GM21717 (cell line): ENCODE measurements around the gene LAGE3.

Experiments used
- ATAC-seq: cut with Tn5 transposase; IDR thresholded peaks from one replicate; pipeline ENCODE4 v1.9.1; 2021; ENCODE audit warnings: mild to moderate bottlenecking, moderate library complexity; ENCODE audit not compliant: unreplicated experiment

LAGE3 gene

GRCh38 chrX:154481195-154481594 is 2.1 kb upstream of the LAGE3 start:
- no peak for ATAC-seq

- no peak for ATAC-seq
Measured at GRCh38 chrX:154477891-154478477, 1.1 kb downstream of the LAGE3 start.

GRCh38 chrX:154476821-154477220 is 2.3 kb downstream of the LAGE3 start:
- ATAC-seq = no peak

GRCh38 chrX:154473683-154474082 is 5.4 kb downstream of the LAGE3 start:
- no peak for ATAC-seq

GRCh38 chrX:154472685-154473632 is 6.1 kb downstream of the LAGE3 start:
- ATAC-seq = no peak

GRCh38 chrX:154471839-154472684 is 7.0 kb downstream of the LAGE3 start:
- no peak for ATAC-seq

- no peak for ATAC-seq
Measured at GRCh38 chrX:154470914-154471568, 8.0 kb downstream of the LAGE3 start.

GRCh38 chrX:154470434-154470833 is 8.6 kb downstream of the LAGE3 start:
- ATAC-seq = no peak

- no peak for ATAC-seq
Measured at GRCh38 chrX:154469880-154470279, 9.2 kb downstream of the LAGE3 start.

GRCh38 chrX:154469114-154469513 is 10.0 kb downstream of the LAGE3 start:
- ATAC-seq = no peak

- no peak for ATAC-seq
Measured at GRCh38 chrX:154468217-154468616, 10.9 kb downstream of the LAGE3 start.

- ATAC-seq = no peak
Measured at GRCh38 chrX:154467556-154467955, 11.5 kb downstream of the LAGE3 start.

- ATAC-seq = no peak
Measured at GRCh38 chrX:154466907-154467306, 12.2 kb downstream of the LAGE3 start.

- no peak for ATAC-seq
Measured at GRCh38 chrX:154466036-154466435, 13.0 kb downstream of the LAGE3 start.

GRCh38 chrX:154465601-154466000 is 13.5 kb downstream of the LAGE3 start:
- no peak for ATAC-seq

- no peak for ATAC-seq
Measured at GRCh38 chrX:154464806-154465365, 14.2 kb downstream of the LAGE3 start.

GRCh38 chrX:154463611-154464220 is 15.4 kb downstream of the LAGE3 start:
- ATAC-seq = no peak

- ATAC-seq = no peak
Measured at GRCh38 chrX:154462396-154462795, 16.7 kb downstream of the LAGE3 start.

GRCh38 chrX:154460326-154460725 is 18.8 kb downstream of the LAGE3 start:
- no peak for ATAC-seq

- no peak for ATAC-seq
Measured at GRCh38 chrX:154459832-154460231, 19.2 kb downstream of the LAGE3 start.
